Peyer's patch (tissue), 4 donors: ENCODE results near the gene MRM1. TPM values are rescaled to one million over a fixed set of nuclear protein-coding genes. Genes with fewer than 3 reads are reported as not detected.

ENCODE experiments used
- DNase-seq, 3 donors: peaks; one replicate each; pipeline ENCODE4 v3.0.0-alpha.2; 2017 to 2019
- H3K27ac ChIP-seq, 4 donors: fragments of 200-600 bp; sonication (generic); one replicate each; pipeline ENCODE4 v1.5.1; 2016 to 2019
- H3K27me3 ChIP-seq, 2 donors: fragments of 200-600 bp; sonication (generic); one replicate each; pipeline ENCODE4 v1.5.1; 2019
- H3K36me3 ChIP-seq, 3 donors: fragments of 200-600 bp; sonication (generic); one replicate each; pipeline ENCODE4 v1.5.1; 2016 to 2019
- H3K4me1 ChIP-seq, 4 donors: fragments of 200-600 bp; sonication (generic); one replicate each; pipeline ENCODE4 v1.5.1; 2016 to 2019
- H3K4me3 ChIP-seq, 4 donors: fragments of 200-600 bp; sonication (generic); 1 replicate in 3 of 4; 2 replicates in 1 of 4; pipeline ENCODE4 v1.5.1; 2016 to 2019; ENCODE audit warnings: mild to moderate bottlenecking in 1 of 4
- H3K9me3 ChIP-seq, 4 donors: fragments of 200-600 bp; sonication (generic); one replicate each; pipeline ENCODE4 v1.5.1; 2016 to 2019; ENCODE audit warnings: mild to moderate bottlenecking in 1 of 4
- CTCF ChIP-seq, 6 experiments: fragments of 450-650 bp in 4 of 6; fragments of 200-600 bp in 2 of 6; sonication (generic) in 1 of 6; IDR thresholded peaks; one replicate each; pipeline ENCODE4 v1.5.1; 2017 to 2019; ENCODE audit warnings: antibody characterized with exemption in 6 of 6, mild to moderate bottlenecking in 3 of 6, moderate library complexity in 1 of 6
- POLR2A ChIP-seq, 2 donors: fragments of 450-650 bp; IDR thresholded peaks; one replicate each; pipeline ENCODE4 v1.5.1; 2017; ENCODE audit warnings: antibody characterized with exemption in 2 of 2, mild to moderate bottlenecking in 2 of 2, moderate library complexity in 2 of 2
- total RNA-seq, 4 donors: library from RNA; depleted of rRNA; stranded (reverse); fragments of >200 nt; gene quantifications; one replicate each; pipeline ENCODE4 v1.1.0, GENCODE V29; 2016

Gene MRM1
- total RNA-seq: 10 to 100 TPM in 3 of 4 donors, 1 to 10 TPM in 1; 6.6 to 18.8 (median 13.9) TPM

- peaks cover 0 to 53% (median 11%) of the 10 kb centered on the region in 4 donors for H3K4me1 ChIP-seq
- H3K4me3 ChIP-seq: peak within 1 kb of the TSS; percentile 63 to 94 (median 73)
- H3K27ac ChIP-seq: peak within 1 kb of the TSS; percentile 83 to 85 (median 83)
- H3K27me3 ChIP-seq: no peaks in the 10 kb centered on the region
- peak; percentile 93 to 97 (median 94) for DNase-seq
- TF ChIP-seq CTCF (IDR thresholded peaks at IDR 0.05): peak in 2 of 6 experiments; percentile 1 to 20
- peak; percentile 48 to 84 for TF ChIP-seq POLR2A (IDR thresholded peaks at IDR 0.05)
- H3K9me3 ChIP-seq: no peaks in the 10 kb centered on the region
- peaks cover 0 to 3% (median 0%) of the 10 kb centered on the region in 3 donors for H3K36me3 ChIP-seq
These were observed at the start of gene MRM1 for GRCh38 chr17:36601303-36602029. Gene MRM1 (plus strand): TSS chr17:36601583. CDS start chr17:36601811, 228 bp downstream.

- no peak for DNase-seq
- H3K36me3 ChIP-seq: peaks cover 0 to 41% (median 0%) of the 10 kb centered on the region in 3 donors
- H3K4me1 ChIP-seq: peaks cover 0 to 38% (median 14%) of the 10 kb centered on the region in 4 donors
- H3K27me3 ChIP-seq: no peaks in the 10 kb centered on the region
- TF ChIP-seq CTCF (IDR thresholded peaks at IDR 0.05): no peak
- no peak for TF ChIP-seq POLR2A (IDR thresholded peaks at IDR 0.05)
- H3K4me3 ChIP-seq: no peak overlapping the region
- H3K27ac ChIP-seq: no peak overlapping the region
- no peaks in the 10 kb centered on the region for H3K9me3 ChIP-seq
These were observed 47.9 kb upstream of the MRM1 start for GRCh38 chr17:36553459-36553858.

GRCh38 chr17:36566081-36566480 is 35.3 kb upstream of the MRM1 start:
- no peak for DNase-seq
- Histone ChIP-seq H3K4me3 (no peak overlapping the region), H3K9me3 (no peaks in the 10 kb centered on the region), H3K36me3 (peaks cover 0 to 77% (median 0%) of the 10 kb centered on the region in 3 donors), H3K27me3 (no peaks in the 10 kb centered on the region), H3K4me1 (no peaks in the 10 kb centered on the region), H3K27ac (no peak overlapping the region)
- TF ChIP-seq POLR2A (IDR thresholded peaks at IDR 0.05) (no peak), CTCF (IDR thresholded peaks at IDR 0.05) (no peak)

- peaks cover 0 to 82% (median 0%) of the 10 kb centered on the region in 3 donors for H3K36me3 ChIP-seq
- no peak for TF ChIP-seq POLR2A (IDR thresholded peaks at IDR 0.05)
- TF ChIP-seq CTCF (IDR thresholded peaks at IDR 0.05): no peak
- H3K4me1 ChIP-seq: no peaks in the 10 kb centered on the region
These were observed 26.4 kb upstream of the MRM1 start for GRCh38 chr17:36575028-36575427.

GRCh38 chr17:36576793-36577192 is 24.6 kb upstream of the MRM1 start:
- Histone ChIP-seq H3K9me3 (no peaks in the 10 kb centered on the region), H3K4me3 (no peak overlapping the region), H3K27ac (no peak overlapping the region), H3K36me3 (peaks cover 0 to 82% (median 0%) of the 10 kb centered on the region in 3 donors), H3K4me1 (no peaks in the 10 kb centered on the region), H3K27me3 (no peaks in the 10 kb centered on the region)
- TF ChIP-seq CTCF (IDR thresholded peaks at IDR 0.05) (no peak), POLR2A (IDR thresholded peaks at IDR 0.05) (no peak)
- no peak for DNase-seq

More at GRCh38 chr17:36575028-36575427, 26.4 kb upstream of the MRM1 start:
- no peak overlapping the region for H3K4me3 ChIP-seq
- H3K27ac ChIP-seq: no peak overlapping the region
- H3K9me3 ChIP-seq: no peaks in the 10 kb centered on the region
- no peak for DNase-seq
- no peaks in the 10 kb centered on the region for H3K27me3 ChIP-seq
